GM12892 (cell line): ENCODE measurements around the gene KLHDC9.
"Not testable (repeated sequence)": the region's sequence is repeated elsewhere in the genome, so short reads cannot be mapped to it uniquely, and the experiment has no call there.

Experiments
- POLR2A ChIP-seq: IDR thresholded peaks from 2 replicates; pipeline ENCODE4 v1.6.1; 2011; ENCODE audit warnings: low read depth, low read length, control low read depth
- TAF1 ChIP-seq: IDR thresholded peaks from 2 replicates; pipeline ENCODE4 v1.6.1; 2011; ENCODE audit warnings: low read depth, mild to moderate bottlenecking, control low read depth, low read length, borderline replicate concordance

- not testable (repeated sequence) for TF ChIP-seq POLR2A, TAF1
Measured at GRCh38 chr1:161065681-161066080, 32.5 kb upstream of the KLHDC9 start.
